GM13976 (cell line): ENCODE data around the gene ADGRD1.
"Not testable (repeated sequence)": the region's sequence is repeated elsewhere in the genome, so short reads cannot be mapped to it uniquely, and the experiment has no call there.

Source experiments
- DNase-seq: peaks from one replicate; pipeline ENCODE4 v3.0.0; 2012; ENCODE audit warnings: low spot score
- in situ Hi-C: fragments of 300-500 bp; cut with MboI; formaldehyde crosslinking; loops from one replicate; pipeline ENCODE4 v1.12.0; 2022; ENCODE audit warnings: low sequenced_read_pairs, mixed read lengths, inconsistent platforms; ENCODE audit not compliant: unreplicated experiment
- TF ChIP-seq, protein P1 (sequence below): IDR thresholded peaks from 2 replicates; pipeline ENCODE4 v1.5.1; 2012; ENCODE audit warnings: borderline replicate concordance, mild to moderate bottlenecking; ENCODE audit not compliant: insufficient read depth; ENCODE audit errors: extremely low read depth, missing control alignments, control extremely low read depth

The ADGRD1 gene

GRCh38 chr12:131067981-131068851, 114.5 kb downstream of the ADGRD1 start:
- in situ Hi-C loops = no loop called here
- no peak for DNase-seq
- TF ChIP-seq, protein P1, sequence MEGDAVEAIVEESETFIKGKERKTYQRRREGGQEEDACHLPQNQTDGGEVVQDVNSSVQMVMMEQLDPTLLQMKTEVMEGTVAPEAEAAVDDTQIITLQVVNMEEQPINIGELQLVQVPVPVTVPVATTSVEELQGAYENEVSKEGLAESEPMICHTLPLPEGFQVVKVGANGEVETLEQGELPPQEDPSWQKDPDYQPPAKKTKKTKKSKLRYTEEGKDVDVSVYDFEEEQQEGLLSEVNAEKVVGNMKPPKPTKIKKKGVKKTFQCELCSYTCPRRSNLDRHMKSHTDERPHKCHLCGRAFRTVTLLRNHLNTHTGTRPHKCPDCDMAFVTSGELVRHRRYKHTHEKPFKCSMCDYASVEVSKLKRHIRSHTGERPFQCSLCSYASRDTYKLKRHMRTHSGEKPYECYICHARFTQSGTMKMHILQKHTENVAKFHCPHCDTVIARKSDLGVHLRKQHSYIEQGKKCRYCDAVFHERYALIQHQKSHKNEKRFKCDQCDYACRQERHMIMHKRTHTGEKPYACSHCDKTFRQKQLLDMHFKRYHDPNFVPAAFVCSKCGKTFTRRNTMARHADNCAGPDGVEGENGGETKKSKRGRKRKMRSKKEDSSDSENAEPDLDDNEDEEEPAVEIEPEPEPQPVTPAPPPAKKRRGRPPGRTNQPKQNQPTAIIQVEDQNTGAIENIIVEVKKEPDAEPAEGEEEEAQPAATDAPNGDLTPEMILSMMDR = no peak

GRCh38 chr12:131068926-131069720, 115.4 kb downstream of the ADGRD1 start:
- in situ Hi-C loops, DNase-seq: not testable (repeated sequence)

- DNase-seq, in situ Hi-C loops: not testable (repeated sequence)
Measured at GRCh38 chr12:131070136-131070535, 116.4 kb downstream of the ADGRD1 start.

GRCh38 chr12:131070668-131071067, 117.0 kb downstream of the ADGRD1 start:
- DNase-seq, in situ Hi-C loops: not testable (repeated sequence)

DNA sequence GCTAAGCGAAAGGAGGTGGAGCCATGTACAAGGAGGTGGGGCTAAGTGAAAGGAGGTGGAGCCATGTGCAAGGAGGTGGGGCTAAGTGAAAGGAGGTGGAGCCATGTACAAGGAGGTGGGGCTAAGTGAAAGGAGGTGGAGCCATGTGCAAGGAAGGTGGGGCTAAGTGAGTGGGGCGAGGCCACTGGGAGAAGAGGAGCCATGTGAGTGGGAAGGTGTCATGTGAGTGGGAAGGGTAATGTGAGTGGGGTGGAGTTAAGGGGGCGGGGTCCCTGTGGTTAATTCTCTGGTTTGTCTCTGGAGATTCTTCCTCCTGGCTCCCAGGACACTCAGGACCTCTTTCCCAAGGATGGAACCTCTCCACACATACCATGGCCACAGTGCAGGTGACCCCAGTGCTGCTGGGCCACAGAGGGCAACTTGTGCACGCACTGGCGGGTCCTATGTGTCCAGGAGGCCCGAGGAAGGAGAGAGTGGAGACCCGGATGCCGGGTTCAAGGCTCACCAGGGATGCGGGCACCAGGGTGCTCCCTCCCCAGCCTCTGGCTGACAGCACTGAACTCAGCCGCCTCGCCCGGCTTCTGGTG, 117.6 kb downstream of the ADGRD1 start:
- DNase-seq = peak; percentile 26
- in situ Hi-C loops = not testable (repeated sequence)

DNA sequence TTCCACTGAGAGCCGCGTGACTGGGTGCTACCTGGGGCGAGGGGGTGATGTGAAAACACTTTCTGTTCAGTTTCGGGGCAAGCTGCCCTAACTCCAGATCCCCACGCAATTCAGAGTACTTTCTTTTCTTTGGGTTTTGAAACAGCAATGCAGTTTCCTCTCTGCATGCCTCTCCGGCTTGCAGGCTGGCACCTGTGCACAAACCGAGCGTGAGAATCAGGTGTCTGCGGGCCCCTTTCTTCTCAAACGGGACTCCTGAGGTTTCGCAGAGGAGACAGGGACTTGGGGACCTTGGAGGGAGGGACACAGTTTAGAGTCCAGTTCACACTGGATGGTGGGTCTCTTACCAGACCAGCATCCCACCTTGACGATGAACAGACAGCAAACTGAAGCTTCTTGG, 118.2 kb downstream of the ADGRD1 start:
- in situ Hi-C loops, DNase-seq: not testable (repeated sequence)

DNA sequence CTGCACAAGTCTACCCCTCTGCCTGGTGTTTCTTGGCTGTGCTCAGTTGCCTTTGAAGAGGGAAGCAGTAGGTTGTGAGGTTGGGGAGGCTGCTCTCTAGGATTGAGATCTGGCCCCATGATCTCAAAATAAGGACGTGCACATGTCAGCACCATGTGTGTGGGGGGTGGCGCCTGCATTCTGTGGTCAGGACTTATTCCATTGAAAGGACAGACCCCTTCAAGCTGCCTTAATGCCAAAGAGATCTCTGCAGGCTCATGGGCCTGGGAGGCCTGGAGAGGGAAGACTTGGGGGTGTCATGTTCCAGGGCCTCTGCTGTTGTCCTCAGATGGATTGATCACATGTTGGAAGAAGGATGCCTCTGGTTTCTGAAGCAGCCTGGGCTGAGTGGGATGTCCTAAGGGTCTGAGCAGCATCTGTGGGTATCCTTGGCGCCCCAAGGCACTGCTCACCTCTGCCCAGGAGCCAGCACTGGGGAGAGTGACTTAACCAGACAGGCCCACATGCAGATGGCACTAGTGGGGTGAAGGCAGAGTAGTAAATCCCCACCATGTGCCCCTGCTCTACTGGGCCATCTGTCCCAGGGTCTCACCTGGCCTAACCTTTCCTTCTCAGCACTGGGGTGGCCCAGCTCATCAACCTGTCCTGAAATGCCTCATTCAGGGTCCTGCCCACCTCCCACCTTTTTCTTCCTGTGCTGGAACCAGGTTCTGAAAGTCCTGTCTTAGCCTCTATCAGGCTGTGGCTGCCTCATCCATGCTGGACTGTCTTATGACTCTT, 118.9 kb downstream of the ADGRD1 start:
- in situ Hi-C loops = no loop called here
- DNase-seq = peak; percentile 22
- TF ChIP-seq, protein P1 = no peak

DNA sequence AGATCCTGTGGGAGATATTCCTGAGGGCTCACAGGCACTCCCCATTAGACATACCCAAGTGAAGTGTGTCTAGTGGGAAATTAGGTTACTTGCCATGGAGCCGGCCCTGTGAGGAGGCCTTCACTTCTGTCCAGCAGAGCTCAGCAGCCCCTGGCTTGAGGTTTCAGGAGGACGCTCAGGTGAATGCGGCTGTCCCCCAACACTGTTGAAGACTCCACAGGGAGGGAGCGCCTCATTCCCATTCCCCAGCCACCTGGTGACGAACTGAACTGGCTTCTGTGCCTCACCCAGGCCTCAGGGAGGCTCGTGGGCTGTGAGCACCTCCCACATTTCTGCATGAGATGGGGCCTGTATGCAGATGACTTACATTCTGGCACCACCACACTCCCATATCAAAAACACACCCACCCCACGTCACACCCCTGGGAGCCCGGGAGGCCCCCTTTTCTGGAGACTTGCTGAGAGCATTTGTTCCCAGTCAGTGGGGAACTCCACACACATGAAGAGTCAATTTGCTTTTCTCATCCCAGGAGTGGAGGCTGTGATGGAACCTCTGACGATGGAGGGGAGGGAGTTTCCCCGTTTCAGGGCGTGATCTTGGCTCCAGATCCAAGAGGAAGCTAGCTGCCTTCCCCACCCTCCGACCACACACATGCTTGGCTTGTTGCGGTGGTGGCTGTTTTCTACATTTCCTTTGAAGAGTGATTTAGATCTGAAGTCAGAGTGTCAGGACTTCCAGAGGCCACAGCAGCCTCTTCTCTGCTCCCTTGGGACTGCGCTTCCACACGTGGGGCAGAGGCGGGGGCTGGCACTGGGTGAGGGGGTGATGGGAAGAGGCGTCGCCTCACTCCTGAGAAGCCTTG, 120.7 kb downstream of the ADGRD1 start:
- in situ Hi-C loops = no loop called here
- TF ChIP-seq, protein P1 = no peak

More for the DNA sequence above, 120.7 kb downstream of the ADGRD1 start:
- DNase-seq = peak; percentile 57
